GM21360 (cell line): Measurements from ENCODE around the gene BMP7.

ENCODE experiments used
- ATAC-seq: cut with Tn5 transposase; IDR thresholded peaks from one replicate; pipeline ENCODE4 v1.9.1; 2021; ENCODE audit warnings: mild to moderate bottlenecking, moderate library complexity; ENCODE audit not compliant: unreplicated experiment

Gene BMP7

GRCh38 chr20:57177636-57178280, 88.7 kb downstream of the BMP7 start:
- no peak for ATAC-seq

- ATAC-seq: no peak
Measured at GRCh38 chr20:57176842-57177241, 89.6 kb downstream of the BMP7 start.

GRCh38 chr20:57175397-57176010, 90.9 kb downstream of the BMP7 start:
- ATAC-seq: no peak

- no peak for ATAC-seq
Measured at GRCh38 chr20:57174737-57175136, 91.7 kb downstream of the BMP7 start.

- ATAC-seq: no peak
Measured at GRCh38 chr20:57173986-57174385, 92.5 kb downstream of the BMP7 start.

GRCh38 chr20:57173041-57173440, 93.4 kb downstream of the BMP7 start:
- ATAC-seq: no peak

GRCh38 chr20:57170343-57170742, 96.1 kb downstream of the BMP7 start:
- no peak for ATAC-seq

GRCh38 chr20:57169162-57169561, 97.3 kb downstream of the BMP7 start:
- ATAC-seq: no peak

GRCh38 chr20:57167971-57168701, 98.3 kb downstream of the BMP7 start:
- no peak for ATAC-seq

GRCh38 chr20:57167292-57167655, 99.2 kb downstream of the BMP7 start:
- ATAC-seq: no peak

- no peak for ATAC-seq
Measured at GRCh38 chr20:57166568-57167291, 99.7 kb downstream of the BMP7 start.

- ATAC-seq: no peak
Measured at GRCh38 chr20:57165427-57166004, 100.9 kb downstream of the BMP7 start.

GRCh38 chr20:57164872-57165271, 101.6 kb downstream of the BMP7 start:
- ATAC-seq: no peak

- no peak for ATAC-seq
Measured at GRCh38 chr20:57163041-57163440, 103.4 kb downstream of the BMP7 start.

- ATAC-seq: no peak
Measured at GRCh38 chr20:57162362-57162652, 104.1 kb downstream of the BMP7 start.

GRCh38 chr20:57161478-57162361, 104.7 kb downstream of the BMP7 start:
- ATAC-seq: no peak

GRCh38 chr20:57160985-57161384, 105.5 kb downstream of the BMP7 start:
- ATAC-seq: no peak

GRCh38 chr20:57159945-57160610, 106.4 kb downstream of the BMP7 start:
- ATAC-seq: no peak

- ATAC-seq: no peak
Measured at GRCh38 chr20:57159193-57159851, 107.1 kb downstream of the BMP7 start.
